HG03103 (cell line): ENCODE results near the gene TNK1.

ENCODE experiments used
- ATAC-seq: cut with Tn5 transposase; IDR thresholded peaks from one replicate; pipeline ENCODE4 v1.9.1; 2021; ENCODE audit warnings: low read depth; ENCODE audit not compliant: unreplicated experiment

The TNK1 gene

GRCh38 chr17:7388856-7389255 lies 8.0 kb downstream of the TNK1 start:
- no peak for ATAC-seq

- no peak for ATAC-seq
Observed at GRCh38 chr17:7389924-7390910, 9.3 kb downstream of the TNK1 start.

DNA sequence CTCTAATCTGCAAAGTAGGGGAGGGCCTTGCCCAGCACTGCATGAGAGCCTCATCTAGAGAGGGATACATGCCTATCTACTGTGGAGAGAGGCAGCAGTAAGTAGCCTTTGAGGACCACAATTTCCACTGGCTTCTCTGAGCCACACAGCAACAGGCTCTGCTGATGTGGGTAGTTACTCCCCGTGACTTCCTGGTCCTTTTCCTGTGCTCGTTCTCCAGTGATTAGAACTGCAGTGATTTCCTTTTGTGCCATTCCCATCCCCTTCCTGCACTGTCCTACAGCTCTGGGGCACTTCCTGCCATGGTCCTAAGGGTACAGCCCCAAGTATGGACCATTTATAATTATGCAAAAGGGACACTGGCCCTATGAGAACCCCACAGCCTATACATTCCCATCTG lies 10.4 kb downstream of the TNK1 start:
- no peak for ATAC-seq

DNA sequence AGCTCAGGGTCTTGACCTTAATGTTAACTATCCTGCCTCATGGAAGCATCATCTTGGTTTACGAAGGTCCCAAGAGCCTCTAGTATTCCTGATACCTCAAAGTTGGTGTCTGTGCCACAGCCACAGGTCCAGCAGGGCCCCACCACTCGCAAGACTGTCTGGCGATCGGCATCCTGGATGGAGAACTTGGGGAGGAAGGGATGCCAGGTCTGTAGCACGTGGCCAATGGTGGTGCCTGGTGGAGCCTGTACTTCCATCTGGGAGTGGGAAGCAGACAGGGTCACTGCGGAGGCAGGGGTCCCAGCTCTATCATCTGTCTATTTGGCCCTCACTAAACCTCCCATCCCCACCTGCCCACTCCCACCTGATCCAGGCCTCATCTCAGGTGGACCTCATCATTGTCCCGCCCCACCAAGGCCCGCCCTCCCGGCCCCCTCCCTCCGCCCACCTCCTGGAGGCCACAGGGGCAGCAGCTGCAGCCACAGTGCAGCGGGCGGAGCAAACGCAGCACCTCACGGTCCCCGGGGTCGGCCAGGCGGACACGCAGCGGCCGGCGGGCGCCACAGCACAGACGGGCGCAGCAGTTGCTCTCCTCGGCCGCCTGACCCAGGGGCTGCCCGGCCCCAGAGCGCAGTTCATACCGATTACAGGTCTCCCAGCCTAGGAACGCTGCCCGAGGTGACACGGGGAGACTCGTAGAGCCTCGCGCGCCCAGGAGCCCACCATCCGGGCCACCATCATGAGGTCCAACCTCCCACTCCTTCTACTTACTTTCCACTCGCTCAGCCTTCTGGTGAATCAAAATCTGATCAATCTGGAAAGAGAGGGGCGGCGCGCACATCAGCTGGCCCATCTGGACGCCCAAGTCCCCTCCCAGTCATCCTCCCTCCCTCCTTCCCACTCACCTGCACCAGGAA lies 12.1 kb downstream of the TNK1 start:
- no peak for ATAC-seq

GRCh38 chr17:7393613-7394451 lies 12.9 kb downstream of the TNK1 start:
- ATAC-seq = no peak

DNA sequence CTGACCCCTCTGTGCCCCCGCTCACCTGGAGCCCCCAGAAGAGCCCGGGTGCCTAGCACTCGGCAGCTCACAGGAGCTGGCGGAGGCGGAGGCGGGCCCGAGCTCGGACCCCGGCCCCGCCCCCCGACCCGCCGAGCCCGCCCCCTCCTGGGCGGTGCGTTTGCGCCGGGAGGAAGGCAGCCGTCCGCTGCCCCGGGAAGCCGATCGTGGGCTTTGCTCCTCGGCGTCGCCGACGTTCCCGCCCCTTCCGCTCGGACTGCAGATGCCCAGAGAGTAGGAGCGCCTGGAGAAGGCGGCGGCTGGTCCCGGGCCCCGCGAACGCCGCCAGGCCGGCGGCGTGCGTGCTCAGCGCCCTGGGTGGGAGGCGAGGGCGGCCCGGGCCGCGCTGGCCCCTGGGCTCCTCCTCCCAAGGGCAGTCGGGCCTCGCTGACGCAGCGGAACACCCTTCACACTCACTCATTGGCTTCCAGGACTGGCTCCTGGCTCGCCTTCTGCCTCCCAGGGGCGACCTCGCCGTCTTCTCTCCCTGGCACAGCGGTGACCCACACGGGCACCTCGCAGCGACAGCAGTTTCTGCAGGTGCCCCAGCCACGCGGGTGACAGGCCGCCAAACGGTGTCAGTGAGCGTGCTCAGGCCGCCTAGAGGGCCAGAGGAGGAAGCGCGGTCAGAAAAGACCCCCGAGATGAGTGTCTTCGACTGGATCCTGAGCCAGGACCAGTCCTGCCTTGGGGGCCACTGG lies 13.7 kb downstream of the TNK1 start, which contains the start of gene PLSCR3:
Gene PLSCR3, minus strand, starts transcription at position 74 of the 740 bp plus-strand sequence. CDS start 415 bp downstream, outside the sequence.
- ATAC-seq = no peak

DNA sequence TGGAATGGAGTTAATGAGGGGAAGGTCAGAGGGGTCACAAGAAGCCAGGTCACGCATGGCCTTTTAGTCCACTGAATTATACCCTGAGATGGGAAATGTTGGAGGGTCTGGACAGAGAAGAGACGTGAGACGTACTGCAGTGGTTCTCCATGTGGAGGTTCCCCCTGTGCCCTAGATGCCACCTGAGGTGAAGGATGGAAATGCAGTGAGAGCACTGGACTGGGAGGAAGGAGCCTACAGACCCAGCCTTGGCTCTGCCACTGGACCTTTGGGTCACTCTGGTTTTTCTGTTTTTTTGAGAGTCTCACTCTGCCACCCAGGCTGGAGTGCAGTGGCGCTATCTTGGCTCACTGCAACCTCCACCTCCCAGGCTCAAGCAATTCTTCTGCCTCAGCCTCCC lies 15.3 kb downstream of the TNK1 start:
- no peak for ATAC-seq

DNA sequence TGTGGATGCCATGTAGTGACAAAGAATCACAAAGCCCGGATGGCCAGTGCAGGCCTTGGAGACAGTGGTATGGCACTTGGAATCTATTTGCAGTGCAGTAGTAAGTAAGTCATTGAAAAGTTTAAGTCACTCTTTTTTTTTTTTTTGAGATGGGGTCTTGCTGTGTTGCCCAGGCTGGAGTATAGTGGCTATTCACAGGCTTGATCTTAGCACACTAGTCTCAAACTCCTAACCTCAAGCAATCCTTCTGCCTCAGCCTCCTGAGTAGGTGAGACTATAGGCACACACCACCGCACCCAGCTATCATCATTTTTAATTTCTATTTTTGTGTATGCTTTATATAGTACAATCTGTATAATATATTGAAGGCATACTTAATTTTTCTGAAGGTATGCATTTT lies 17.7 kb downstream of the TNK1 start:
- no peak for ATAC-seq

- no peak for ATAC-seq
Observed at GRCh38 chr17:7403043-7403726, 22.3 kb downstream of the TNK1 start.

GRCh38 chr17:7403727-7403976 lies 22.8 kb downstream of the TNK1 start:
- ATAC-seq = no peak

GRCh38 chr17:7403977-7404736 lies 23.3 kb downstream of the TNK1 start, which contains the start of gene TMEM256:
Gene TMEM256 (minus strand): TSS chr17:7404097. CDS start chr17:7404084, 13 bp downstream.
- peak; percentile 82 for ATAC-seq

GRCh38 chr17:7404737-7405349 lies 24.0 kb downstream of the TNK1 start:
- no peak for ATAC-seq

DNA sequence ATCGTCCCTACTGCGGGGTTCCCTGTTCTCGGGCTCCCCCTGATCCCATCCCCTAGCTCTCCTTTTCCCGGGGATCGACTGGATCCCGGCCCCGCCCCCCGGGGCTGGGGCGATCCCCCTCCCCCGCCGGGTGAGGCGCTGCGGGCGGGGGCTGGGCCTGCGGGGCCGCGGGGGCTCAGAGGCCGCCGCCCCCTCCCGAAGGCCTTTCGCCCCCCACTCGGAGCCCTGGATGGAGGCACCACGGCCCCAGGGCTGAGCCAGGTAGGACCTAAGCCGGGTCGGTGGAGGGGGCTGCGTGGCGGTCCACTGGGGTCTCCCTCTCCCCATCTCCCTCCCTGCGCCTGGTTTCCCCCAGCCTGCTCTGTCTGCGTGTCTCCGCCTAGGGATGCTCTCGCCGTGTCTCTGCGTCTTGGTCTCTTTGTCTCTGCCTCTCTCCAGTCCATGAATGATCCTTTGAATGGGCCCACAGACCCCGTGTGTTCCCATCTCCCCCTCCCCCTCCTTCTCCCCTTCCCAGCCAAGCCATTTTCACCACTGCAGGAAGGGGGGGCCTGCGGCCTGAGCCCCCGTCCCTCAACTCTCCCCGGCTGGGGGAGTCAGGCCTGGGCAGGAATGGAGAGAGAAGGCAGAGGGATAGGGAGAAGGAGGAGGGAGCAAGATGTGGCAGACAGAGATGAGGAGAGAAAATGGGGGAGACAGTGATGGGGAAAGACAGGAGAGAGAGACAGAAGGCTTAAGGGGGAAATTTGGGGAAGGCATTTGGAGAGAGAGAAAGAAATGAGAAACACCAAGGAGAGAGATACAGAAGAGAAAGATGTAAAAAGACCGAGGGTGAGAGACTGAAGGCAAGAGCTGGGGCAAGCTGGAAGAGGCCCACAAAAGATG lies 24.7 kb downstream of the TNK1 start:
- no peak for ATAC-seq

DNA sequence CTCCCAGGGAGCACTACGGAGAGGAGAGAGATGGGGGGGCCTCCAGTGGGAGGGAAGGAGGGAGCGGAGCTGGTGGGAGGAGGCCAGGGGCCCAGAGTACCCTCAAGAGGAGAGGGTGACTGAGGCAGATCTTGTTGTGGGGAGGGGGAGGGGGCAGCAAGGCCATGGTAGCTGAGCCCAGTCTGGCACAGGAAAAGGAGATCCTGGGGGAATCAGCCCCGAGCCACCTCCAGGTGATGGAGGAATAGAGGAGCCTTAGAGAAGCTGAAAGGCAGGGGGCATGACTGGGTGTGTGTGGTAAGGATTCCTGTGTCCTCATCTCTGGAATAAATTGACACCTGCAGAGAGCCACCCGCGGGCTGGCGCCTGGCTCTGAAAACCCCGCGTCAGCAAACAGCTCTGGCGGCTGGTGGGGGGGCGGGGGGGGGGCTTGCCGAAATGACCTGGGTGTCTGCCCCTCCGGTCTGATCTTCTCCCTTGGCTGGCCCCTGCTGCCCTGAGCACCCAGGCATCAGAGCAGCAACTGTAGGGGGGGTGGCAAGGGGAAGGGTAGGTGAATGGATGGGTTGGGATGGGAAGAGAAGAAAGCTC lies 25.4 kb downstream of the TNK1 start:
- ATAC-seq = no peak

GRCh38 chr17:7407082-7407481 lies 26.2 kb downstream of the TNK1 start:
- no peak for ATAC-seq

DNA sequence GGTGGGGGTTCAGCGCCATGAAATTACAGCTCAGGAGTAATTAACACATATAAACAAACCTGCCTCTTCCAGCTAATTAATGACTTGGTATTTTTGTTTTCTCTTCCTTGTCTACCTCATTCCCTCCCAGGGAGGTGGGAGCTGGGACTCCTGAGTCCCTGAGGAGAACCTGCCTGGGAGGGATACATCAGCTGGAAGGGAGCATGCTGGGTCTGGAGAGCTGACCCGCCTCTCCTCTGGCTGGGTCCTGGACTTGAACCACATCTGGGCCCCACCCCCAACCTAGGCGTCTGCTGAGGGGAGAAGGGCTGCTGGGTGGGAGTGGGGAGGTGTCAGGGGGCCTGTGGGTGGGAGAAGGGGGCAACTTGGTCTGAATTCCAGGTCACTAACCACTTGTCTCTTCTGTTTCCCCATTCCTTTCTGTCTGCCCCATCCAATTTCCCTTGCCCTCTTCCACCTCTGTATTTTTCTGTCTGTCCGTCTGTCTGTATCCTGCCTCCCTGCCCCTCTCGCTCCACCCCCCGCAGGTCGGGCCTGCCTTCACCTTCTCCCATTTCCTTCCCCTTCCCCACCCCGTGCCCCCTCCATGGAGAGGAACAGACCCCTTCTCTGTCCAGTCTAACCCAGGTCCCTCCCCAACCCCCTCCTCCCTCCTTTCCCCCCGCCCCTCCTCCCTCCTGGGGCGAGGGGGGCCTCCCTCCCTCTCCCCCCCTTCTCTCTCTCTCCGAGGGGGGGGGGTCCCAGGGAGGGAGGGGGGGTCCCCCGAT lies 26.8 kb downstream of the TNK1 start, which contains the start of gene NLGN2:
Gene NLGN2, plus strand, starts transcription at position 361 of the 767 bp plus-strand sequence. CDS start 411 bp downstream, outside the sequence.
- no peak for ATAC-seq
